ENCODE results near the gene RBMX2.
"Not testable (repeated sequence)": the region's sequence is repeated elsewhere in the genome, so short reads cannot be mapped to it uniquely, and the experiment has no call there.

The RBMX2 gene

GRCh38 chrX:130415201-130415600 lies 13.4 kb downstream of the RBMX2 start:
- H3K4me3 ChIP-seq (ENCODE audit: low read length) = no peak overlapping the region
- no peaks in the 10 kb centered on the region for H3K27me3 ChIP-seq (ENCODE audit: control insufficient read depth, insufficient read depth, low read length)
- H3K36me3 ChIP-seq (ENCODE audit: insufficient read depth, low read length) = no peaks in the 10 kb centered on the region
- no peaks in the 10 kb centered on the region for H3K4me1 ChIP-seq (ENCODE audit: control insufficient read depth, insufficient read depth, low read length)
- no peak overlapping the region for H3K4me2 ChIP-seq (ENCODE audit: low read length)
- H3K9ac ChIP-seq (ENCODE audit: low read depth, low read length) = no peak overlapping the region
- H3K9me3 ChIP-seq (replicated peaks; ENCODE audit: low read length) = no peaks in the 10 kb centered on the region

GRCh38 chrX:130416785-130417184 lies 15.0 kb downstream of the RBMX2 start:
- Histone ChIP-seq H3K4me3 (ENCODE audit: low read length) (no peak overlapping the region), H3K27me3 (ENCODE audit: control insufficient read depth, insufficient read depth, low read length) (no peaks in the 10 kb centered on the region), H3K36me3 (ENCODE audit: insufficient read depth, low read length) (no peaks in the 10 kb centered on the region), H3K9me3 (replicated peaks; ENCODE audit: low read length) (no peaks in the 10 kb centered on the region), H3K4me2 (ENCODE audit: low read length) (no peak overlapping the region), H3K9ac (ENCODE audit: low read depth, low read length) (no peak overlapping the region), H3K4me1 (ENCODE audit: control insufficient read depth, insufficient read depth, low read length) (no peaks in the 10 kb centered on the region)

- no peak overlapping the region for H3K4me3 ChIP-seq (ENCODE audit: low read length)
- no peak overlapping the region for H3K4me2 ChIP-seq (ENCODE audit: low read length)
- no peak overlapping the region for H3K9ac ChIP-seq (ENCODE audit: low read depth, low read length)
- no peaks in the 10 kb centered on the region for H3K36me3 ChIP-seq (ENCODE audit: insufficient read depth, low read length)
- H3K4me1 ChIP-seq (ENCODE audit: control insufficient read depth, insufficient read depth, low read length) = no peaks in the 10 kb centered on the region
- no peaks in the 10 kb centered on the region for H3K9me3 ChIP-seq (replicated peaks; ENCODE audit: low read length)
- H3K27me3 ChIP-seq (ENCODE audit: control insufficient read depth, insufficient read depth, low read length) = no peaks in the 10 kb centered on the region
These were observed 16.3 kb downstream of the RBMX2 start for GRCh38 chrX:130418066-130418465.

GRCh38 chrX:130418740-130419139 lies 17.0 kb downstream of the RBMX2 start:
- H3K4me3 ChIP-seq (ENCODE audit: low read length) = no peak overlapping the region
- no peaks in the 10 kb centered on the region for H3K36me3 ChIP-seq (ENCODE audit: insufficient read depth, low read length)
- no peaks in the 10 kb centered on the region for H3K9me3 ChIP-seq (replicated peaks; ENCODE audit: low read length)
- peaks cover 3% of the 10 kb centered on the region for H3K27me3 ChIP-seq (ENCODE audit: control insufficient read depth, insufficient read depth, low read length)
- no peak overlapping the region for H3K9ac ChIP-seq (ENCODE audit: low read depth, low read length)
- no peaks in the 10 kb centered on the region for H3K4me1 ChIP-seq (ENCODE audit: control insufficient read depth, insufficient read depth, low read length)
- H3K4me2 ChIP-seq (ENCODE audit: low read length) = no peak overlapping the region

GRCh38 chrX:130419263-130419662 lies 17.5 kb downstream of the RBMX2 start:
- Histone ChIP-seq H3K9me3 (replicated peaks; ENCODE audit: low read length) (no peaks in the 10 kb centered on the region), H3K36me3 (ENCODE audit: insufficient read depth, low read length) (no peaks in the 10 kb centered on the region), H3K27me3 (ENCODE audit: control insufficient read depth, insufficient read depth, low read length) (peaks cover 3% of the 10 kb centered on the region), H3K4me2 (ENCODE audit: low read length) (no peak overlapping the region), H3K4me3 (ENCODE audit: low read length) (no peak overlapping the region), H3K4me1 (ENCODE audit: control insufficient read depth, insufficient read depth, low read length) (no peaks in the 10 kb centered on the region), H3K9ac (ENCODE audit: low read depth, low read length) (no peak overlapping the region)

GRCh38 chrX:130426531-130426930 lies 24.7 kb downstream of the RBMX2 start:
- Histone ChIP-seq H3K9ac (ENCODE audit: low read depth, low read length) (no peak overlapping the region), H3K27me3 (ENCODE audit: control insufficient read depth, insufficient read depth, low read length) (peaks cover 17% of the 10 kb centered on the region), H3K9me3 (replicated peaks; ENCODE audit: low read length) (no peaks in the 10 kb centered on the region), H3K36me3 (ENCODE audit: insufficient read depth, low read length) (no peaks in the 10 kb centered on the region), H3K4me2 (ENCODE audit: low read length) (no peak overlapping the region), H3K4me3 (ENCODE audit: low read length) (no peak overlapping the region), H3K4me1 (ENCODE audit: control insufficient read depth, insufficient read depth, low read length) (no peaks in the 10 kb centered on the region)

- H3K4me1 ChIP-seq (ENCODE audit: control insufficient read depth, insufficient read depth, low read length); H3K9me3 ChIP-seq (replicated peaks; ENCODE audit: low read length); H3K4me2 ChIP-seq (ENCODE audit: low read length); H3K36me3 ChIP-seq (ENCODE audit: insufficient read depth, low read length); H3K4me3 ChIP-seq (ENCODE audit: low read length); H3K9ac ChIP-seq (ENCODE audit: low read depth, low read length): not testable (repeated sequence)
- peaks cover 14% of the 10 kb centered on the region for H3K27me3 ChIP-seq (ENCODE audit: control insufficient read depth, insufficient read depth, low read length)
These were observed 27.4 kb downstream of the RBMX2 start for GRCh38 chrX:130429236-130429635.

- no peak overlapping the region for H3K9ac ChIP-seq (ENCODE audit: low read depth, low read length)
- H3K4me1 ChIP-seq (ENCODE audit: control insufficient read depth, insufficient read depth, low read length) = no peaks in the 10 kb centered on the region
These were observed 34.1 kb downstream of the RBMX2 start for GRCh38 chrX:130435937-130436336.

GRCh38 chrX:130437996-130438395 lies 36.2 kb downstream of the RBMX2 start:
- not testable (repeated sequence) for H3K4me3 ChIP-seq (ENCODE audit: low read length); H3K27me3 ChIP-seq (ENCODE audit: control insufficient read depth, insufficient read depth, low read length); H3K4me2 ChIP-seq (ENCODE audit: low read length); H3K9ac ChIP-seq (ENCODE audit: low read depth, low read length); H3K36me3 ChIP-seq (ENCODE audit: insufficient read depth, low read length); H3K4me1 ChIP-seq (ENCODE audit: control insufficient read depth, insufficient read depth, low read length); H3K9me3 ChIP-seq (replicated peaks; ENCODE audit: low read length)

More at GRCh38 chrX:130435937-130436336, 34.1 kb downstream of the RBMX2 start:
- Histone ChIP-seq H3K4me2 (ENCODE audit: low read length) (no peak overlapping the region), H3K27me3 (ENCODE audit: control insufficient read depth, insufficient read depth, low read length) (no peaks in the 10 kb centered on the region), H3K9me3 (replicated peaks; ENCODE audit: low read length) (no peaks in the 10 kb centered on the region), H3K4me3 (ENCODE audit: low read length) (no peak overlapping the region), H3K36me3 (ENCODE audit: insufficient read depth, low read length) (no peaks in the 10 kb centered on the region)

GRCh38 chrX:130443875-130444274 lies 42.1 kb downstream of the RBMX2 start:
- no peaks in the 10 kb centered on the region for H3K36me3 ChIP-seq (ENCODE audit: insufficient read depth, low read length)
- no peak overlapping the region for H3K4me3 ChIP-seq (ENCODE audit: low read length)
- no peak overlapping the region for H3K4me2 ChIP-seq (ENCODE audit: low read length)
- no peaks in the 10 kb centered on the region for H3K4me1 ChIP-seq (ENCODE audit: control insufficient read depth, insufficient read depth, low read length)
- H3K9ac ChIP-seq (ENCODE audit: low read depth, low read length) = no peak overlapping the region
- H3K27me3 ChIP-seq (ENCODE audit: control insufficient read depth, insufficient read depth, low read length) = peaks cover 2% of the 10 kb centered on the region
- no peaks in the 10 kb centered on the region for H3K9me3 ChIP-seq (replicated peaks; ENCODE audit: low read length)

- no peaks in the 10 kb centered on the region for H3K4me1 ChIP-seq (ENCODE audit: control insufficient read depth, insufficient read depth, low read length)
- no peak overlapping the region for H3K4me2 ChIP-seq (ENCODE audit: low read length)
- H3K9ac ChIP-seq (ENCODE audit: low read depth, low read length) = no peak overlapping the region
- no peaks in the 10 kb centered on the region for H3K9me3 ChIP-seq (replicated peaks; ENCODE audit: low read length)
- no peaks in the 10 kb centered on the region for H3K36me3 ChIP-seq (ENCODE audit: insufficient read depth, low read length)
- H3K4me3 ChIP-seq (ENCODE audit: low read length) = no peak overlapping the region
- peaks cover 2% of the 10 kb centered on the region for H3K27me3 ChIP-seq (ENCODE audit: control insufficient read depth, insufficient read depth, low read length)
These were observed 43.0 kb downstream of the RBMX2 start for GRCh38 chrX:130444641-130445336.

- Histone ChIP-seq H3K4me1 (ENCODE audit: control insufficient read depth, insufficient read depth, low read length) (no peaks in the 10 kb centered on the region), H3K9ac (ENCODE audit: low read depth, low read length) (no peak overlapping the region), H3K27me3 (ENCODE audit: control insufficient read depth, insufficient read depth, low read length) (peaks cover 2% of the 10 kb centered on the region), H3K4me3 (ENCODE audit: low read length) (no peak overlapping the region), H3K36me3 (ENCODE audit: insufficient read depth, low read length) (no peaks in the 10 kb centered on the region), H3K9me3 (replicated peaks; ENCODE audit: low read length) (no peaks in the 10 kb centered on the region), H3K4me2 (ENCODE audit: low read length) (no peak overlapping the region)
These were observed 45.2 kb downstream of the RBMX2 start for GRCh38 chrX:130446974-130447373.
